K562 (cell line): ENCODE results near the gene GNAS-AS1. TPM values are rescaled to one million over a fixed set of nuclear protein-coding genes. Genes with fewer than 3 reads are reported as not detected.

Experiments
- ATAC-seq: fragments of 200-7000 bp; cut with Tn5 transposase; 3 replicates; pipeline ENCODE4 v1.9.1; 2020; ENCODE audit warnings: moderate library complexity
- BruUV-seq: library from RNA; stranded (reverse); fragments of 400-500 nt; replicated peaks from 2 replicates; lab custom pipeline; 2021; lab: Mats Ljungman, UMichigan
- CTCF ChIA-PET: fragments of 300-600 bp; formaldehyde crosslinking; extraction: SDS; loops from one replicate; lab custom pipeline; 2021; ENCODE audit warnings: low intra/inter-chr PET ratio; lab: Yijun Ruan, JAX
- POLR2A ChIA-PET: fragments of 300-600, 350-650 bp; sonication (Branson Sonifier 250); formaldehyde crosslinking; extraction: SDS; loops from one replicate; lab custom pipeline; 2021; ENCODE audit warnings: antibody characterized with exemption, inconsistent platforms; lab: Yijun Ruan, JAX
- DNase-seq, 4 experiments: peaks; one replicate each; pipeline versions ENCODE4 v3.0.0 to v3.0.0-alpha.2; 2011 to 2018; ENCODE audit warnings: low spot score in 3 of 4, mixed read lengths in 3 of 4; ENCODE audit errors: extremely low read depth in 1 of 4
- FAIRE-seq: peaks from 2 replicates; lab custom pipeline; 2011; peaks lifted over from hg19 to GRCh38; lab: Jason Lieb, UNC
- H2AFZ ChIP-seq: 2 replicates; pipeline ENCODE4 v1.6.0; 2011; ENCODE audit warnings: low read depth, low read length, control low read depth, inconsistent platforms
- H3K27ac ChIP-seq: fragments of 200-600 bp; 3 replicates; pipeline ENCODE4 v1.8.0; 2011; ENCODE audit warnings: low read depth, mild to moderate bottlenecking, control low read depth, inconsistent platforms, low read length, moderate library complexity, mixed read lengths; ENCODE audit errors: extremely low read depth
- H3K27me3 ChIP-seq, 2 experiments: fragments of 300-600 bp in 1 of 2; 2 replicates in 1 of 2; 3 replicates in 1 of 2; pipeline versions ENCODE4 v1.6.0 to v1.8.0; 2011; ENCODE audit warnings: inconsistent platforms in 2 of 2, low read length in 2 of 2, mild to moderate bottlenecking in 1 of 2, mixed read lengths in 1 of 2, moderate library complexity in 1 of 2; ENCODE audit not compliant: control insufficient read depth in 2 of 2, insufficient read depth in 2 of 2
- H3K36me3 ChIP-seq: fragments of 300-600 bp; 3 replicates; pipeline ENCODE4 v1.8.0; 2011; ENCODE audit warnings: mild to moderate bottlenecking, low read length, inconsistent platforms; ENCODE audit not compliant: control insufficient read depth, insufficient read depth
- H3K4me1 ChIP-seq, 2 experiments: fragments of 200-600 bp in 1 of 2; replicated peaks in 1 of 2; 2 replicates in 1 of 2; 3 replicates in 1 of 2; pipeline versions ENCODE4 v1.5.1 to v1.8.0; 2011; ENCODE audit warnings: inconsistent platforms in 2 of 2, low read length in 2 of 2, mild to moderate bottlenecking in 1 of 2, mixed read lengths in 1 of 2, moderate library complexity in 1 of 2; ENCODE audit not compliant: control insufficient read depth in 2 of 2, insufficient read depth in 2 of 2
- H3K4me2 ChIP-seq: 2 replicates; pipeline ENCODE4 v1.6.1; 2011; ENCODE audit warnings: low read length, control low read depth, inconsistent platforms, mixed read lengths; ENCODE audit not compliant: insufficient read depth
- H3K4me3 ChIP-seq: fragments of 200-600 bp; sonication (generic), shearing (Covaris generic); 2 replicates; pipeline ENCODE4 v1.5.1; 2016; ENCODE audit warnings: control low read depth, inconsistent platforms
- H3K79me2 ChIP-seq: fragments of 200-600 bp; 3 replicates; pipeline ENCODE4 v1.8.0; 2011; ENCODE audit warnings: low read length, inconsistent platforms; ENCODE audit not compliant: control insufficient read depth, insufficient read depth
- H3K9ac ChIP-seq, 2 experiments: 2 replicates each; pipeline versions ENCODE4 v1.6.0 to v1.6.1; 2011; ENCODE audit warnings: low read depth in 2 of 2, low read length in 2 of 2, control low read depth in 1 of 2, inconsistent platforms in 1 of 2, mild to moderate bottlenecking in 1 of 2, mixed read lengths in 1 of 2; ENCODE audit not compliant: insufficient read depth in 1 of 2
- H3K9me1 ChIP-seq: one replicate; pipeline ENCODE4 v1.6.0; 2011; ENCODE audit warnings: inconsistent platforms, mild to moderate bottlenecking, low read length, moderate library complexity; ENCODE audit not compliant: control insufficient read depth, insufficient read depth
- H3K9me3 ChIP-seq: replicated peaks from 2 replicates; pipeline ENCODE4 v1.5.1; 2011; ENCODE audit warnings: low read depth, low read length, inconsistent platforms; ENCODE audit not compliant: control insufficient read depth, insufficient read depth
- H4K20me1 ChIP-seq: replicated peaks from 2 replicates; pipeline ENCODE4 v1.6.1; 2011; ENCODE audit warnings: low read length, inconsistent platforms, mixed read lengths; ENCODE audit not compliant: control insufficient read depth, insufficient read depth
- KDM2B ChIP-seq: fragments of 250-450 bp; sonication (Bioruptor Pico); IDR thresholded peaks from 2 replicates; pipeline ENCODE4 v1.8.0; 2021; ENCODE audit warnings: mild to moderate bottlenecking, moderate library complexity
- NRF1 ChIP-seq, 2 experiments: fragments of 450-650 bp; IDR thresholded peaks in 1 of 2; conservative IDR thresholded peaks in 1 of 2; 2 replicates each; pipeline ENCODE4 v1.6.1; 2014; ENCODE audit warnings: mild to moderate bottlenecking in 2 of 2
- POLR2G ChIP-seq: fragments of 200-400 bp; formaldehyde crosslinking; IDR thresholded peaks from 2 replicates; pipeline ENCODE4 v1.6.1; 2017; ENCODE audit warnings: low read depth, mild to moderate bottlenecking, antibody characterized with exemption, low read length, moderate library complexity
- RAD21 ChIP-seq, 2 experiments: fragments of 250-450 bp in 1 of 2; fragments of 450-650 bp in 1 of 2; sonication (Bioruptor Pico) in 1 of 2; formaldehyde crosslinking in 1 of 2; IDR thresholded peaks in 1 of 2; conservative IDR thresholded peaks in 1 of 2; 2 replicates each; pipeline versions ENCODE4 v1.4.0 to v1.8.0; 2020 to 2022; ENCODE audit warnings: mild to moderate bottlenecking in 2 of 2, moderate library complexity in 1 of 2
- REST ChIP-seq, 2 experiments: fragments of 450-650 bp; formaldehyde crosslinking in 1 of 2; IDR thresholded peaks; 2 replicates each; pipeline versions ENCODE4 v1.4.0 to v1.6.1; 2014 to 2020; ENCODE audit warnings: mild to moderate bottlenecking in 2 of 2, borderline replicate concordance in 1 of 2, low read depth in 1 of 2
- SMC3 ChIP-seq: conservative IDR thresholded peaks from 2 replicates; pipeline ENCODE4 v1.6.1; 2011; ENCODE audit warnings: low read depth, low read length, improper control_type of control experiment; ENCODE audit not compliant: insufficient read depth
- TARDBP ChIP-seq: fragments of 450-650 bp; IDR thresholded peaks from 2 replicates; pipeline ENCODE4 v1.6.1; 2016
- WGBS: fragments of 100-300 bp; shearing (Covaris generic); methylation state at CpG from one replicate; pipeline ENCODE4 v1.1.6; 2016; ENCODE audit warnings: low coverage, mixed read lengths; ENCODE audit not compliant: insufficient coverage; ENCODE audit errors: missing lambda C conversion rate; 5-methylcytosine and 5-hydroxymethylcytosine counted together
- in situ Hi-C: fragments of 300-500 bp; cut with MboI; formaldehyde crosslinking; loops from 4 replicates; pipeline ENCODE4 v1.15.0; 2018; ENCODE audit warnings: inconsistent platforms, mixed read lengths
- intact Hi-C: fragments of 100-400 bp; cut with micrococcal nuclease; formaldehyde crosslinking; loops from 2 replicates; pipeline ENCODE4 v1.14.2; 2022
- polyA plus RNA-seq, 8 experiments: library from polyadenylated mRNA; depleted of rRNA in 4 of 8; stranded (reverse) in 5 of 8; unstranded in 3 of 8; fragments of >200 nt; fragmentation: Nextera tagmentation in 2 of 8; fragmentation: Illumina TruSeq in 1 of 8; extraction: Ambion mirVana in 2 of 8; extraction: Trizol in 1 of 8; gene quantifications; 2 replicates each; pipeline versions ENCODE4 v1.2.1 to v1.2.3, GENCODE V29; 2011 to 2014; ENCODE audit warnings: inconsistent platforms in 1 of 8, missing spikeins in 1 of 8
- total RNA-seq, 7 experiments: library from RNA; depleted of rRNA in 6 of 7; stranded (reverse); fragments of >200 nt in 6 of 7; fragmentation: Illumina TruSeq in 2 of 7; extraction: Trizol in 2 of 7; gene quantifications; 2 replicates each; pipeline versions ENCODE4 v1.2.1 to v1.2.3, GENCODE V29; 2011 to 2021; ENCODE audit warnings: low replicate concordance in 1 of 7
- TF ChIP-seq, protein P1 (sequence below): fragments of 450-650 bp; formaldehyde crosslinking; IDR thresholded peaks from 2 replicates; pipeline ENCODE4 v1.4.0; 2020; ENCODE audit warnings: mild to moderate bottlenecking, moderate library complexity
- TF ChIP-seq, protein P2 (sequence below), 3 experiments: IDR thresholded peaks in 2 of 3; conservative IDR thresholded peaks in 1 of 3; 2 replicates each; pipeline ENCODE4 v1.5.1; 2011 to 2012; ENCODE audit warnings: low read length in 3 of 3, mild to moderate bottlenecking in 3 of 3, control low read depth in 2 of 3, improper control_type of control experiment in 1 of 3, inconsistent platforms in 1 of 3, low read depth in 1 of 3, mixed read lengths in 1 of 3, moderate library complexity in 1 of 3; ENCODE audit not compliant: insufficient read depth in 2 of 3

Gene GNAS-AS1
- total and polyA plus RNA-seq, 9 of the 15 experiments (the other 6 are each of a cell fraction or from before 2014, with no cell fraction given) = 0.04 to 2.5 (median 0.25) TPM

GRCh38 chr20:58868795-58869194 lies 18.1 kb upstream of the GNAS-AS1 start:
- Histone ChIP-seq H4K20me1 (no peaks in the 10 kb centered on the region), H3K4me3 (no peak overlapping the region), H3K9ac (no peak overlapping the region), H3K9me1 (no peaks in the 10 kb centered on the region), H3K4me2 (no peak overlapping the region), H3K27me3 (peaks cover 0 to 6% of the 10 kb centered on the region in 2 experiments; a peak in 2 of 5 replicates), H3K4me1 (no peaks in the 10 kb centered on the region), H3K9me3 (no peaks in the 10 kb centered on the region), H2AFZ (no peak overlapping the region), H3K79me2 (no peaks in the 10 kb centered on the region), H3K36me3 (no peaks in the 10 kb centered on the region), H3K27ac (no peak overlapping the region)
- DNase-seq (peak in 2 of 4 experiments; percentile 42 to 49), ATAC-seq (peak; percentile 73), FAIRE-seq (peak; percentile 44)
- ChIA-PET CTCF (interaction anchor here (1.4 to 4.5 kb wide), 4 partner anchors 339 to 628 kb away, joined by 3 to 59 read pairs (median 21); no protein-coding TSS in a partner anchor), POLR2A (no interaction called here)
- in situ Hi-C loops (loop anchor here (5.0 kb wide), 2 partner anchors 349 to 544 kb away; no protein-coding TSS in a partner anchor), intact Hi-C loops (loop anchor here (1.0 to 5.0 kb wide), 2 partner anchors 354 to 534 kb away; no protein-coding TSS in a partner anchor)
- BruUV-seq = no TSS peak
- 3% methylated on average over 13 of the region's 14 CpGs for WGBS
- no peak for TF ChIP-seq KDM2B (CRISPR knock-in tag)
- no peak for TF ChIP-seq TARDBP
- TF ChIP-seq, protein P1, sequence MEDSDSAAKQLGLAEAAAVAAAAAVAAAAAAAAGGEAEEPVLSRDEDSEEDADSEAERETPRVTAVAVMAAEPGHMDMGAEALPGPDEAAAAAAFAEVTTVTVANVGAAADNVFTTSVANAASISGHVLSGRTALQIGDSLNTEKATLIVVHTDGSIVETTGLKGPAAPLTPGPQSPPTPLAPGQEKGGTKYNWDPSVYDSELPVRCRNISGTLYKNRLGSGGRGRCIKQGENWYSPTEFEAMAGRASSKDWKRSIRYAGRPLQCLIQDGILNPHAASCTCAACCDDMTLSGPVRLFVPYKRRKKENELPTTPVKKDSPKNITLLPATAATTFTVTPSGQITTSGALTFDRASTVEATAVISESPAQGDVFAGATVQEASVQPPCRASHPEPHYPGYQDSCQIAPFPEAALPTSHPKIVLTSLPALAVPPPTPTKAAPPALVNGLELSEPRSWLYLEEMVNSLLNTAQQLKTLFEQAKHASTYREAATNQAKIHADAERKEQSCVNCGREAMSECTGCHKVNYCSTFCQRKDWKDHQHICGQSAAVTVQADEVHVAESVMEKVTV (CRISPR knock-in tag) = 0 out of 2 replicates have a peak, but pooled peaks have one; percentile 29
- TF ChIP-seq, protein P2, sequence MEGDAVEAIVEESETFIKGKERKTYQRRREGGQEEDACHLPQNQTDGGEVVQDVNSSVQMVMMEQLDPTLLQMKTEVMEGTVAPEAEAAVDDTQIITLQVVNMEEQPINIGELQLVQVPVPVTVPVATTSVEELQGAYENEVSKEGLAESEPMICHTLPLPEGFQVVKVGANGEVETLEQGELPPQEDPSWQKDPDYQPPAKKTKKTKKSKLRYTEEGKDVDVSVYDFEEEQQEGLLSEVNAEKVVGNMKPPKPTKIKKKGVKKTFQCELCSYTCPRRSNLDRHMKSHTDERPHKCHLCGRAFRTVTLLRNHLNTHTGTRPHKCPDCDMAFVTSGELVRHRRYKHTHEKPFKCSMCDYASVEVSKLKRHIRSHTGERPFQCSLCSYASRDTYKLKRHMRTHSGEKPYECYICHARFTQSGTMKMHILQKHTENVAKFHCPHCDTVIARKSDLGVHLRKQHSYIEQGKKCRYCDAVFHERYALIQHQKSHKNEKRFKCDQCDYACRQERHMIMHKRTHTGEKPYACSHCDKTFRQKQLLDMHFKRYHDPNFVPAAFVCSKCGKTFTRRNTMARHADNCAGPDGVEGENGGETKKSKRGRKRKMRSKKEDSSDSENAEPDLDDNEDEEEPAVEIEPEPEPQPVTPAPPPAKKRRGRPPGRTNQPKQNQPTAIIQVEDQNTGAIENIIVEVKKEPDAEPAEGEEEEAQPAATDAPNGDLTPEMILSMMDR (IDR thresholded peaks at IDR 0.05 in 2 of 3, conservative IDR thresholded peaks at IDR 0.05 in 1 of 3; ENCODE audit: insufficient read depth in 2 of 3, low read depth in 1 of 3, low read length in 3 of 3) = peak; percentile 57 to 75 (median 59)
- TF ChIP-seq RAD21 (CRISPR knock-in tag; conservative IDR thresholded peaks at IDR 0.05 in 1 of 2, IDR thresholded peaks at IDR 0.05 in 1 of 2) = peak; percentile 63 to 81
- TF ChIP-seq REST (IDR thresholded peaks at IDR 0.05; ENCODE audit: borderline replicate concordance) = peak; percentile 69; the same call in 1 of the 2 replicates
- TF ChIP-seq REST (CRISPR knock-in tag; IDR thresholded peaks at IDR 0.05; ENCODE audit: low read depth) = no peak
- TF ChIP-seq NRF1 (conservative IDR thresholded peaks at IDR 0.05 in 1 of 2, IDR thresholded peaks at IDR 0.05 in 1 of 2) = peak in 1 of 2 experiments; percentile 44; a peak in 1 of 4 replicates
- TF ChIP-seq SMC3 = peak; percentile 48; the same call in 1 of the 2 replicates
- TF ChIP-seq POLR2G = no peak
